Muscle of leg (tissue), 11 donors: ENCODE measurements around the gene SDF2L1. TPM values are rescaled to one million over a fixed set of nuclear protein-coding genes. Genes with fewer than 3 reads are reported as not detected.

ENCODE experiments used
- DNase-seq: peaks from one replicate; pipeline ENCODE4 v3.0.0; 2013
- H3K27ac ChIP-seq: one replicate; pipeline ENCODE4 v1.5.1; 2013; ENCODE audit warnings: mild to moderate bottlenecking, low read length, control low read depth
- H3K27me3 ChIP-seq: one replicate; pipeline ENCODE4 v1.6.1; 2013; ENCODE audit warnings: low read length; ENCODE audit not compliant: control insufficient read depth, insufficient read depth
- H3K36me3 ChIP-seq: one replicate; pipeline ENCODE4 v1.6.1; 2013; ENCODE audit warnings: low read length; ENCODE audit not compliant: control insufficient read depth, insufficient read depth
- H3K4me1 ChIP-seq: one replicate; pipeline ENCODE4 v1.6.1; 2013; ENCODE audit warnings: low read length; ENCODE audit not compliant: control insufficient read depth, insufficient read depth
- H3K4me3 ChIP-seq: one replicate; pipeline ENCODE4 v1.5.1; 2013; ENCODE audit warnings: low read length, control low read depth
- H3K9me3 ChIP-seq: replicated peaks from 2 replicates; pipeline ENCODE4 v1.6.1; 2013; ENCODE audit warnings: low read depth, low read length; ENCODE audit not compliant: control insufficient read depth
- WGBS: methylation state at CpG from one replicate; pipeline ENCODE4 v1.1.5; 2013; ENCODE audit warnings: missing lambda C conversion rate; ENCODE audit not compliant: insufficient coverage; 5-methylcytosine and 5-hydroxymethylcytosine counted together
- polyA plus RNA-seq, 8 donors: library from polyadenylated mRNA; unstranded; fragments of 120-200 nt; gene quantifications; one replicate each; pipeline versions ENCODE4 v1.2.1 to v1.2.3, GENCODE V29; 2013; ENCODE audit warnings: inconsistent platforms in 1 of 8, low replicate concordance in 1 of 8; ENCODE audit not compliant: insufficient read length in 8 of 8, insufficient read depth in 1 of 8
- total RNA-seq: library from RNA; stranded (reverse); fragments of 120-200 nt; gene quantifications from one replicate; pipeline ENCODE4 v1.2.4, GENCODE V29; 2013

The SDF2L1 gene
- total and polyA plus RNA-seq, 9 donors, result 5.5 to 16.1 (median 10.3) TPM

DNA sequence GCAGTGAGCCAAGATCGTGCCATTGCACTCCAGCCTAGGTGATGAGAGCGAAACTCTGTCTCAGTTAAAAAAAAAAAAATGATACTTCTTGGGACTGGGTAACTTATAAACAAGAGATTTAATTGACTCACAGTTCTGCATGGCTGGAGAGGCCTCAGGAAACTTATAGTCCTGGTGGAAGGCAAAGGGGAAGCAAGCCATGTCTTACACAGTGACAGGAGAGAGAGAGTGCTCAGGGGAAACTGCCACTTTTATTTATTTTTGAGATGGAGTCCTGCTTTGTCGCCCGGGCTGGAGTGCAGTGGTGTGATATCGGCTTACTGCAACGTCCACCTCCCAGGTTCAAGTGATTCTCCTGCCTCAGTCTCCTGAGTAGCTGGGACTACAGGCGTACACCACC is 8.2 kb downstream of the SDF2L1 start:
- H3K27ac ChIP-seq, result no peak overlapping the region
- WGBS, result 87% methylated on average over 3 of the region's 7 CpGs
- peaks cover 13% of the 10 kb centered on the region for H3K36me3 ChIP-seq
- no peak overlapping the region for H3K4me3 ChIP-seq
- H3K27me3 ChIP-seq, result no peaks in the 10 kb centered on the region
- H3K9me3 ChIP-seq, result no peaks in the 10 kb centered on the region
- DNase-seq, result no peak
- peaks cover 27% of the 10 kb centered on the region for H3K4me1 ChIP-seq

DNA sequence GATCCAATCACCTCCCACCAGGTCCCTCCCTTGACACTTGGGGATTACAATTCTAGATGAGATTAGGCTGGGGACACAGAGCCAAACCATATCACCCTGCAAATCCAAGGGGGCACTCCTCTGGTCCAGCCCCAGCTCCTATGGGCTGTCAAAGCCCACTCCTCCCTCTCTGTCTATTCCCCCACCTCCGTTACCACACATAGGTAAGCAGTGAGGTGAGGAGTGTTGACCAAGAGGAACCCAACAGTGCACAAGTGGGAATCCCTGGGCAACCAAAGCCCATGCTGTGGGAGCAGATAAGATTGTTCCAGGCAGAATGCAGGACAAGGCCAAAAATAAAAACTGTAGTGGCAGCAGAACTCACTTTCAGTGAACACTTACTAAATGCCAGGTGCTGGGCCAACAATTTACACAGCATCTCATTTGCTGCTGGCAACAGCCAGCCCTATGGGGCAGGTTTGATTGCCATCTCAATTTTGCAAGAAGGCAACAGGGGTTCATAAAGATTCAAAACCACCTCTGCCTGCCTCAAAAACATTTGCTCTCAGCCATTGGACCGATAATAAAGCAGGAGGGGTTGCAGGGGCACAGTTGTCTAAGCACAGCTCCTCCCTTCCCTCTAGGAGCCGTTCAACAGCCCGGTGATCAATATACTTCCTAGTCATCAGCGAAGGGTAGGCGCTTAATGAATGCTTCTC is 8.9 kb downstream of the SDF2L1 start:
- no peak overlapping the region for H3K27ac ChIP-seq
- peaks cover 27% of the 10 kb centered on the region for H3K4me1 ChIP-seq
- H3K4me3 ChIP-seq, result peak overlapping the region; percentile 69
- WGBS, result 11% methylated on average over 5 of the region's 6 CpGs
- no peaks in the 10 kb centered on the region for H3K27me3 ChIP-seq
- H3K9me3 ChIP-seq, result no peaks in the 10 kb centered on the region
- DNase-seq, result no peak
- H3K36me3 ChIP-seq, result peaks cover 13% of the 10 kb centered on the region

DNA sequence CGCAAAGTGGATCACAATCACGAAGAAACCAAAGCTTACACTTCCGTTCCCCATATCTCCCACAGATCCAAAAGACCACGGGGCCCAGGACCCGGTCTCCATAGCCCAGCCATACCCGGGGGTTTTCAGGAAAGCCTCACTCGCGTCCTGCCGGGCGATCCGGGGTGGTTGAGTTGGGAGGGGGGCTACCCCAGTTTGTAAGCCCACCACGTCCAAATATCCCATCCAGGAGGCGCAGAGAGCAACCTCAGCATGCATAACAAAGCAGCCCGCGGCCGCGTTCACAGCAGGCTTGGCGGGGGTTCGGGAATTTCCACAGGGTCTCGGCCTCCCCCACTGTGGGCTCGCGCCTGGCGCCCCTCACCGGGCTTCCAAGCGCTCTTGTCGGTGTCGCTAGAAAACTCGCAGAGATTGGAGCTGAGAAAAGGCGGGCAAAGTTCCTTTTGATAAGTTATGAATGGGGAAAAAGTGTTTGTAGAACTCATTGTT is 9.5 kb downstream of the SDF2L1 start:
- DNase-seq, result no peak
- Histone ChIP-seq H3K36me3 (peaks cover 13% of the 10 kb centered on the region), H3K4me3 (peak overlapping the region; percentile 69), H3K27ac (peak overlapping the region; percentile 62), H3K27me3 (no peaks in the 10 kb centered on the region), H3K9me3 (no peaks in the 10 kb centered on the region), H3K4me1 (peaks cover 25% of the 10 kb centered on the region)
- 0% methylated on average over 20 of the region's 29 CpGs for WGBS

DNA sequence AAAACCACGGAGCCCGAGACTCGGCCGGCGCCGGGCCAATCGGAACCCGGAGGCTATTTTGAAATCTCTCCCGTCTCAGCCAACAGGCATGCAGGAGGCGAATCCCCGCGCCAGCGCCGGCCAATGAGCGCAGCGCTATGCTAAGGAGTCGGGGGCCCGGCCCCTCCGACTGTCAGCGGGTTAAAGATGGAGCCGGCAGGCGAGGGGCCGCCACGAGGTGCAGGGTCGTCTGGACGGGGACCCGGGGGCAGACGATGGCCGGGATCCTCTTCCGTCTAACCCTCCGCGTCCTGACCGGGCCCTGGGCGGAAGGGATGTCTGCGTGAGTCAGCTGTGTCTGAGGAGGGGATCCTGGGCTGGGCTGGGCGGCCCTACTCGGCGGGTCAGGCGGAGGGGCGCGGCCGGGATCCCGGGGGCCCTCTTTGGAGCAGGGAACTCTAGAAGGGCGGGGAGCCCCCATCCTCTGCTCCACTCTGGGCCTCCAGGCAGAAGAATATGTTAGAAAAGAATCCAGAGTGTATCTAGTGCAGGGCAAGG is 10.0 kb downstream of the SDF2L1 start:
- Histone ChIP-seq H3K4me1 (peaks cover 24% of the 10 kb centered on the region), H3K4me3 (peak overlapping the region; percentile 69), H3K27me3 (no peaks in the 10 kb centered on the region), H3K27ac (peak overlapping the region; percentile 62), H3K36me3 (peaks cover 13% of the 10 kb centered on the region), H3K9me3 (no peaks in the 10 kb centered on the region)
- under 1% methylated on average over 43 of the region's 44 CpGs for WGBS
- DNase-seq, result peak; percentile 96

DNA sequence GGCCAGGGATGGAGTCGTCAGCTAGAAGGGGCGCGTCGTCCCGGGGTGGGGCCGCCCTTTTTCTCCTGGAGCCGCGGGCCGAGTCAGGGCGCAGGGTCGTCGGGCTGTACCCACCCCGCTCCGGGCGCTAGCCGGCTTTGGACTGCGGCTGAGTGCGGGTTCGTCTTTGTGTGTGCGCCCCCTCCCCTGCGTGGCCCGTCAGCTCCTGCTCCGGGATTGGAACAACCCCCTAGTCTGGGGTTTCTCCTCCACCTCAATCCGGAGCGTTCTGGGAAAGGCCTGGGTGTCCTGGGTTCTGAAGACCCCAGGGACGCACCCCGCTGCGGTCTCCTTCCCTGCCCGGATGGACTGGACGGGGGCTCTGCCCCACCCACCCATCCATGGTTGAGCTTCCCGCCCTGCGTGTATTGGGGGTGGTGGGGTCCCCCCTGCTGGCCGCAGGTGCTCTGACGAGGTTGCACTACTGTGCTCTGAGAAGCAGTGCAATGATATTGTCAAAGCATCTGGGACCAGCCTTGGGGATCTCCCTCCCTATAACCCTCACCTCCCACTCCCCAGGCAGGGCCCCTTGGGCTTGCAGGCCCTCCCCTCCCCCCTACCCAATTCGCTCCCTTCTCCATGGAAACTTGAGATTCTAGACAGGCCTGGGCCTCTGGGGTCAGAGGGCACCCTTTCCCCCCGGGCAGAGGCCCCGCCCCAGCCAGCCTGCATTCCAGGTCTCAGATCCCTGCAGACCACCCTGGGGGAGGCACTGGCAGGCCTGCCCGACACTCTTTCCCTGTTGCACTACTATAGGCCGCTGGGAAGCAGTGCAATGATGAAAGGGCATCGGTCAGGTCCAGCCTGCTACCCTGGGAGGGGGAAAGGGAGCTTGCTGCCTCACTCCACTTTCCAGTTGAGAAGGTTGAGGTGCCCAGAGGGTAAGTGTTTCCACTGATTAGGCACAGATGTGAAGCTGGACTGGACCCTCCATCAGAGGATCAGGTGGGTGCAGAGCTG is 10.7 kb downstream of the SDF2L1 start:
- Histone ChIP-seq H3K4me3 (peak overlapping the region; percentile 69), H3K36me3 (peaks cover 13% of the 10 kb centered on the region), H3K4me1 (peaks cover 29% of the 10 kb centered on the region), H3K27me3 (no peaks in the 10 kb centered on the region), H3K9me3 (no peaks in the 10 kb centered on the region), H3K27ac (no peak overlapping the region)
- 4% methylated on average over 29 of the region's 40 CpGs for WGBS
- DNase-seq, result no peak

DNA sequence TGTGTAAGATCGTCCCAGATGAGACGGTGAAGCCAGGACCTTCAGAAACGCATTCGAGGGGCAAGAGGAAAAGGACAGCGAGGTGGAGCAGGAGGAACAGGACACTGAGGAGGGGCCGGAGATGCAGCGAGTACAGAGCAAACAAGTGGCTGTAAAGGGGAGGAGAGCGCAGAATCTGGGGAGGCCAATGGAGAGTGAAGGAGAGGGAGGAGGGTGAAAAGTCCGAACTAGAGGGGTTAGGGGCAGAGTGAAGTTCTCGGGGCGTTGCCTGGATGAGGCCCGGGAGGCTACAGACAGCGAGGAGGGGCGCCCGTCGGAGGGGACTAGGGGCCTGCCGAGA is 14.9 kb downstream of the SDF2L1 start:
- no peak for DNase-seq
- H3K27me3 ChIP-seq, result peaks cover 10% of the 10 kb centered on the region
- peak overlapping the region; percentile 46 for H3K4me3 ChIP-seq
- peaks cover 13% of the 10 kb centered on the region for H3K36me3 ChIP-seq
- peaks cover 20% of the 10 kb centered on the region for H3K4me1 ChIP-seq
- H3K9me3 ChIP-seq, result no peaks in the 10 kb centered on the region
- WGBS, result 18% methylated on average over 17 of the region's 17 CpGs
- no peak overlapping the region for H3K27ac ChIP-seq

DNA sequence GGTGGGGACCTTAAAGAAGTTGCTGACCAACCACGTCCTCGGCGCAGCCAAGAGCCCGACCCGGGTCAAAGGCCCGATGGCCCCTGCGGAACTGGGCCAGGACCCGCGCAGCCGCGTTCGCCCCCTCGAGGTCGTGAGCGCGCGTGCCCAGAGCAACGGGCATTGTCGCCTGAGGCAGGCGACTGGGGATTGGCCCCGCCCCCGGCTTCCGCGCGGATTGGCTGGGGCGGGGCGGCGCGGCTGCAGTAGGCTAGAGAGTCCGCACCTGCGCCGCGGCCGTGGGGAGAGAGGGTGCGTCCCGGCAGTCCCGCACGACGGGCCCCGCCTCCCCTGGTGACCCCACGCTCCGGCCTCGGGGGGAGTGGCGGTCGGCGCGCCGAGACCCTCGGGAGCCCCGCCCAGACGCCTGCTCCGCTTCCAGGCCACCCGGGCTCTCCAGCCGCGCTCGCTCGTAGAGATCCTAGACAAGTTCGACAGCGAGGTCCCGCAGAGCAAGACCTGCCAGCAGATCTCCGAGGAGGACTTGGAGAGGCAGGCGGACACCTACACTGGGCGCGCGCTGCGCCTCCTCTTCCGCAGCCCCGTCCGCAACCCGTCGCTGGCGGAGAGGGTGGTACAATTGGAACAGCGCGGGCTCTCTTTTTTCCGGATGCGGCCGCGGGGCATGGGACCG is 15.4 kb downstream of the SDF2L1 start:
- peak; percentile 72 for DNase-seq
- Histone ChIP-seq H3K4me3 (peak overlapping the region; percentile 46), H3K27me3 (peaks cover 10% of the 10 kb centered on the region), H3K9me3 (no peaks in the 10 kb centered on the region), H3K4me1 (peaks cover 17% of the 10 kb centered on the region), H3K27ac (no peak overlapping the region), H3K36me3 (peaks cover 13% of the 10 kb centered on the region)
- WGBS, result under 1% methylated on average over 75 of the region's 79 CpGs

DNA sequence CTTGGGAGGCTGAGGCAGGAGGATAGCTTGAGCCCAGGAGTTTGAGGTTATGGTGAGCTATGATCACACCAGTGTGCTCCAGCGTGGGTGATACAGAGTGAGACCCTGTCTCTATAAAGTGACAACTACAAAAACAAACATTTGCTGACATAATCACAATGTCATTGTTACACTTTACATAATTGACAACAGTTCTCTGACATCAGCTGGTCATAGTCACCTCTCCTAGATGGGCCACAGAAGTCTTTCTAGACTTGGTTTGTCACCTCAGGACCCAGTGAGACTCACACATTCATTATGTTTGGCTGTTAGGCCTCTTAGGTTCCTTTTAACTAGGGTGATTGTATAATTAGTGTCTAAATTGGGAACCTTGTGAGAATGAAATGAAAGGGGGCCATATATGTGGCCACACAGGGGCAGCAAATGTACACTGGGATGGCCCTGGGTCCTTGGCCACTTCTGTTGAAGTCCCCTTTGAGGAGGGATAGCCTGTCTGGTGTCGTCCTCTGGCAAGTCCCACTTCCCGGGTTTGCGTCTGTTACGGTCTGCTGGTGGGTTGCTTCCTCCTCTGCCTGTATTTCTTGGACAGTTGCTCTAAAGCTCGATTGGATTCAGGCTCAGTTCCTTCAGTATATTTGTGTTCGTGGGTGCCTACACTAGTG is 17.9 kb downstream of the SDF2L1 start:
- WGBS, result 68% methylated on average over 6 of the region's 7 CpGs

DNA sequence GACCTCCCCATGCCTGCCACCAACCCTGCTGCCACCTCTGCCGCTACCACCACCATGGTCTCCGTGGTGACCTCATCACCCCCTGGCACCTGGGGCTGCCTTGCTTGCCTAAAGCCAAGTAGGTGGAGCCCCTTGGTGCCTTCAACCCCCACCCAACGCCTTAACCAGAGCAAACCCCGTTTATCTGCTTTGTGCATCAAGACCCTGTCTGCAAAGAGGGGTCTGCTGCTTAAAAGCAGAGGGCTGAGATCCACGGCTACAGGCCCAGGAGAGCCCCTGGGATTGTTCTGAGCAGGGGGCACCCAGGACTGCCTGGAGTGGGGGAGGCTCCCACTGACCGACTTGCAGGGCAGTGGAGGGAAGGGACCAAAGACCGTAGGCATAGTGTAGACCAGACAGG is 18.8 kb downstream of the SDF2L1 start:
- DNase-seq, result no peak
- WGBS, result 75% methylated on average over 6 of the region's 7 CpGs
- H3K9me3 ChIP-seq, result no peaks in the 10 kb centered on the region
- no peaks in the 10 kb centered on the region for H3K36me3 ChIP-seq
- peaks cover 12% of the 10 kb centered on the region for H3K4me1 ChIP-seq
- no peak overlapping the region for H3K4me3 ChIP-seq
- H3K27ac ChIP-seq, result no peak overlapping the region
- peaks cover 10% of the 10 kb centered on the region for H3K27me3 ChIP-seq

More for the DNA sequence above, 17.9 kb downstream of the SDF2L1 start:
- H3K27ac ChIP-seq, result no peak overlapping the region
- peaks cover 10% of the 10 kb centered on the region for H3K27me3 ChIP-seq
- no peaks in the 10 kb centered on the region for H3K9me3 ChIP-seq
- H3K36me3 ChIP-seq, result no peaks in the 10 kb centered on the region
- H3K4me1 ChIP-seq, result peaks cover 8% of the 10 kb centered on the region
- no peak overlapping the region for H3K4me3 ChIP-seq
- DNase-seq, result no peak
